Suprapubic skin (tissue), 4 donors: ENCODE measurements around the gene CFAP74.

Source experiments
- CTCF ChIP-seq, 2 donors: fragments of 200-600 bp in 1 of 2; fragments of 450-650 bp in 1 of 2; sonication (generic) in 1 of 2; IDR thresholded peaks; one replicate each; pipeline ENCODE4 v1.5.1; 2016 to 2019; ENCODE audit warnings: antibody characterized with exemption in 2 of 2, mild to moderate bottlenecking in 1 of 2, moderate library complexity in 1 of 2
- EP300 ChIP-seq: sonication (generic); formaldehyde crosslinking; IDR thresholded peaks from one replicate; pipeline ENCODE4 v1.6.1; 2017; ENCODE audit warnings: antibody characterized with exemption
- POLR2AphosphoS5 ChIP-seq, 3 donors: sonication (generic); formaldehyde crosslinking; IDR thresholded peaks; one replicate each; pipeline ENCODE4 v1.6.1; 2017; ENCODE audit warnings: antibody characterized with exemption in 3 of 3

GRCh38 chr1:1996207-1996651, 7.4 kb downstream of the CFAP74 start:
- no peak for TF ChIP-seq CTCF (IDR thresholded peaks at IDR 0.05)
- no peak for TF ChIP-seq EP300
- TF ChIP-seq POLR2AphosphoS5 (IDR thresholded peaks at IDR 0.05), result no peak
